GM21825 (cell line): ENCODE data around the gene ZNF302.
"Not testable (repeated sequence)": the region's sequence is repeated elsewhere in the genome, so short reads cannot be mapped to it uniquely, and the experiment has no call there.

Experiments used
- ATAC-seq: cut with Tn5 transposase; IDR thresholded peaks from one replicate; pipeline ENCODE4 v1.9.1; 2021; ENCODE audit warnings: mild to moderate bottlenecking, moderate library complexity; ENCODE audit not compliant: unreplicated experiment

ZNF302 gene

GRCh38 chr19:34677386-34678084, at the start of gene ZNF302:
Gene ZNF302 (plus strand): TSS chr19:34677678. CDS start chr19:34678805, 1,127 bp downstream.
- peak; percentile 86 for ATAC-seq

DNA sequence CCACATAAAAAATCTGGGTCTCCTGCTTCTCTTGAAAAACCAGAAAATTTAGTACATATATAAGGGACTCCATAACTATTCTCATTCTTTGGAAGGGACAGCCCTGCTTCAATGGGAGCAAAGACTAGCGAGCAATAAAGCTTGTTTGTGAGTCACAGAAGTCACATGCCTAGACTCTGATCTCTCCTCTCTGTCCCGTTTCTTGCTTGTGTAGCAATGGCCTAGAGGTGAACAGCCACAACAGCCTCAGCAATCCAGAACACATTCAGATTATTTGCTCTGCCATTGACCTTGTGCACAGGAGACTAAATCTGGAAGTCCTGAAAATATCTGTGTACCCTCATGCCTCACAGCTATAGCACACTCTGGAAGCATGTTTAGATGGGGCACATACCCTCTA, 43.7 kb upstream of the ZNF302 start:
- ATAC-seq = no peak

GRCh38 chr19:34639491-34640085, 37.9 kb upstream of the ZNF302 start:
- no peak for ATAC-seq

- no peak for ATAC-seq
Observed at GRCh38 chr19:34642241-34642640, 35.2 kb upstream of the ZNF302 start.

DNA sequence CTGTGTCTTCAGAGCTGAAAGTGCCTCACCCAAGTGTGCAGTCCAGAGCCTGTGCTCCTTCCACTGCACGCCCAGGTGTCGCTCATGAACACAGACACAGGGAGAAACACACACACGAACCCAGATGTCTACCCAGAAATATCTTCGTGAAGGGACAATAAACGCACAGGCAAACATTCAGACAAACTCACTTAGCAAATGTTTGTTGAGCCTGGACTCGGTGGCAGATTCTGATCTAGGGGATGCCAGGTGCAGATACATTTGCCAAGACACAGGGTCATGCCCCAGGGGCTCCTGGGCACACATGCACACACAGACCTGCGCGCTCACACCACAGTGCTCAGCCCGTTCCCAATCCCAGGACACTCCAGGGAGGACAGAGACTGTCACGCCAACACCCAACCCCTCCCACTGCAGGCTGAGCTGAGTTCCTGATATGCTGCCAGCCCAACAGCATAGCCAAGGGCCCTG, 32.5 kb upstream of the ZNF302 start:
- ATAC-seq = no peak

DNA sequence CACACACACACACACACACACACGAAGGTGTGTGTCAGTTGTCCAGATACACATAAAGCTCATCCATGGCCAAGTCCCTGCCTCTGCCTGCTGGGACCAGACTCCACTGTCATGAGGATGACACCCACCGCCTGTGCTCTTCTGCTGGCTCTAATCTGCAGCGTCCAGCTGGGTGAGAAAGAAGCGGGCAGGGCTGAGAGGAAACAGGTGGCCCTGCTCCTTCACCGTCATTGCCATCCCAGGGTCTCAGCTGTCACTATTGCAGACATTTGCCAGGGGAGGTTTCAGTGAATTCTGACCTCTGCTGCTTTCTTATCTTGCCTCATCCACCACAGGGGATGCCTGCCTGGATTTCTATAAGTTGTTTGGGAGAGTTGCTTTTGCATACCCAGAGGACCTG, 31.9 kb upstream of the ZNF302 start:
- ATAC-seq = no peak

GRCh38 chr19:34649886-34650543, 27.5 kb upstream of the ZNF302 start:
- no peak for ATAC-seq

DNA sequence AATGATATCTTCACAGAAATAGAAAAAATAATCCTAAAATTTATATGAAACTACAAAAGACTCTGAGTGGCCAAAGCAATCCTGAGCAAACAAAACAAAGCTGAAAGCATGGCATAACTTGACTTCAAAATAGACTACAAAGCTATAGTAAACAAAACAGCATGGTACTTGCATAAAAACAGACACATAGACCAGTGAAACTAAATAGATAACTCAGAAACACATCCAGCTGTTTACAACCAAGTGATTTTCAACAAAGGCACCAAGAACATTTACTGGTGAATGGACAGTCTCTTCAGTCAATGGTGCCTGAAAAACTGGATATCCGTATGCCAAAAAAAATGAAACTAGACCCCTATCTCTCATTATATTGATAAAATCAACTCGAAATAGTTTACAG, 25.7 kb upstream of the ZNF302 start:
- no peak for ATAC-seq

- ATAC-seq = no peak
Observed at GRCh38 chr19:34654796-34655195, 22.7 kb upstream of the ZNF302 start.

DNA sequence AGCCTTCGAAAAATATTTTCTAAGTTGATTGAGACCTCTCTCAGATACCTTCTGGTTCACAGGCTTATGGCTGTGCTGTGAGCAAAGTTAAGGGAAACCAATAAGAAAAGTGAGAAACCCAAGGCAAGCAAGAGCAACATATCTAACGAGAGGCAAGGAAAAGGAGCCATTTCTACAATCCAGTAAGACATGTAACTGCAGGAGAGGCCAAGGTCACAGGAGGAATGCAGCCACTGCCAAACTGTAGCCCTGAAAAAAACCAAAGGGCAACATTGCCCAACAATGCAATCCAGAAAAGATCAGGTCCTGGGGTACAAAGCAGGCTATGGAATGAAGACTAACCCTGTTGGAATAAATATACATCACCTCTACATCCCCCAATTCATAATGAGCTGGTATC, 21.8 kb upstream of the ZNF302 start:
- no peak for ATAC-seq

- ATAC-seq = no peak
Observed at GRCh38 chr19:34661357-34661756, 16.1 kb upstream of the ZNF302 start.

DNA sequence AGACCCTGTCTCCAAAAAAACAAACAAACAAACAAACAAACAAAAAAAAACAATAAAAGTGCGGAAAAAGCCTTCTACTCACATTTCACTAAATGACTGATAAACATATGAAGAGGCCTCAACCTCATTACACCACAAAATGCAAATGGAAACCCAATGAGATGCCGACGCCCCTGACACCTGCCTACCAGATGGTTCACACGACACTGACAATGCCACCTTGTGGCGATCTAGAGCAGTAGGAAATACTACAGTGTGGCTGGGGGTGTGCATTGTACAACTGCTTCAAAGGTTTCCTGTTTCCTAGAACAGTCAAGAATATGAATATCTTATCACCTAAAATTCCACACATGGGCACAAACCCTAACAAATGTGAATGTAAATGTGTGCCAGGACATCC, 14.6 kb upstream of the ZNF302 start:
- ATAC-seq = no peak

DNA sequence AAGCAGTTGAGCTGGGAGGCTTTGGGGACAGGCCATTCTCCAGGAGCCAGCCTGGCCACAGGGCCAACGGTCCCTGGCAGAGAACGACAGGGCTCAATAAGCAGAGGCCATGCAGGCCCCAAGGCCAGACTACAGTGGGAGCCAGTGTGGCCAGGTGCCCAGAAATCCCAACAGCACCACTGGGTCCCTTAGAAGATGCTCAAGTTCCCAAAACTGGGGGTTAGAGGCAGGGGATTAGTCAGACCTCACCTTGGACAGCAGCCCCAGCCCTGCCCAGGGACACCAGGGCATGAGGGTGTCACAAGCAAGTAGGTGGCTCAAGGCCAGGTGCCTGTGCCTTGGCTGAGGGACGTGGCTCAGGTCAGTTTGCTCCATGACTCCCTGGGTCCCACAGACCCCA, 13.3 kb upstream of the ZNF302 start:
- ATAC-seq = no peak

DNA sequence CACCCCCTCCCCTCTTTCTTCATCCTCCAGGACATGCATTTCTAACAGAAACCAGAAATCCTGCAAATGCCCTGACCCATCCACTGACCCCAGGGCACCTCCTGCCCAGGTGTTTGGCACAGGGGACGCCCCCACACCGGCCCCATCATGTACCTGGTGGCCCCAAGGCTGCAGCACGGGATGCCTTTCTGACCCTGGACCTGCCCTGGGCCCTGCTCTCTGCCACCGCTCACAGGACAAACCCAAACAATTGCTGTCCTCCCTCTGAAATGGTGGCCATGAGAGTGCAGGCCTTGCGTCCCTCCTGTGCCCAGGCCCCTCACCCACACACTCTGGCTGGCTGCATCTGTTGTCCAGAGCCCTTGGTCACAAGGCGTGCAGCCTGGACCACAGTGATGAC, 12.6 kb upstream of the ZNF302 start:
- no peak for ATAC-seq

GRCh38 chr19:34665275-34665674, 12.2 kb upstream of the ZNF302 start:
- ATAC-seq = not testable (repeated sequence)

DNA sequence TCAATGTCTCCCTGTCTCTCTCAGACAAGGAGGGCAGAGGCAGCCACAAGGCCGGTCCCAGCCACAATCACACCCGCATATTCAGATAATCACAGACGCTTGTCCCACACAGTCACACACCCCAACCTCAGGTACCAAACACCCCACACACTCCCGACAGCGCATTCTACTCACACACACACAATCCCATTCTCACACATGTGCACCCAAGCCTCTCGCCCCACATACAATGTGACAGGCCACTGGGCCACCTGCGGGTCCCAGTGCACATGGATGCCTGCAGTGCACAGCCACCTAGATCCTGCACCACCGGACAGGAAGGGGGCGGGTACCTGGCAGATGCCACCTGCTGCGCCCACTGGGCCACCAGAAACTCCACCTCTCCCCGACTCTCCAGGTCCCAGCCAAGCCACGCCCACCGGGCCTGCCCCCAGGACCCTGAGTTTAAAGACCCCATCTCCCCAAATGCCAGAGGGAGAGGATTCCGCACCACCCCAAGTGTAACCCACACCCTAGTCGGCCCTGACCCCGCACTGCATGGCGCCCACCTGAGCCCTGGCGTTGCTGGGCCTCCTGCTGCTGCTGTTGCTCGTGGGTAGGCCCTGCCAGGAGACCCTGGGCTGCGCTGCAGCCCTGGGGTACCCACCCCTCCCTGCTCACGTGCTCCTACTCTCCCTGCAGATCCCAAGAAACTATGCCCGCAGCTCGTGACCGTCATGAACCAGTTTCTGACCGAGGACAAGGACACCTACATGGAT, 11.1 kb upstream of the ZNF302 start:
- ATAC-seq = no peak

DNA sequence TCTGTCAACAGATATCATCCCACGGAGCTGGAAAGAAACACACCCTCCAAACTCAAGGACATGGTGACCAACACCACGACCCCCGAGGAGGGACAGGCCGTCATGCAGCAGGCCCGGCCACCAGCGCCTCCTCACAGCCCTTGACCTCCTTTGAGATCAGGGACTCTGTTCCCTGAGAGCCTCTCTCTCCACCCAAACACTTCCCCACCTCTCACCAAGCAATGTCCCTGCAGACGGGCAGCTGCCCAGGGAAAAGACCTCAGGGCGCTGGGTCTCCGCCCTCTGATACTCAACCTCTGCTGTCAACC, 10.6 kb upstream of the ZNF302 start:
- no peak for ATAC-seq

DNA sequence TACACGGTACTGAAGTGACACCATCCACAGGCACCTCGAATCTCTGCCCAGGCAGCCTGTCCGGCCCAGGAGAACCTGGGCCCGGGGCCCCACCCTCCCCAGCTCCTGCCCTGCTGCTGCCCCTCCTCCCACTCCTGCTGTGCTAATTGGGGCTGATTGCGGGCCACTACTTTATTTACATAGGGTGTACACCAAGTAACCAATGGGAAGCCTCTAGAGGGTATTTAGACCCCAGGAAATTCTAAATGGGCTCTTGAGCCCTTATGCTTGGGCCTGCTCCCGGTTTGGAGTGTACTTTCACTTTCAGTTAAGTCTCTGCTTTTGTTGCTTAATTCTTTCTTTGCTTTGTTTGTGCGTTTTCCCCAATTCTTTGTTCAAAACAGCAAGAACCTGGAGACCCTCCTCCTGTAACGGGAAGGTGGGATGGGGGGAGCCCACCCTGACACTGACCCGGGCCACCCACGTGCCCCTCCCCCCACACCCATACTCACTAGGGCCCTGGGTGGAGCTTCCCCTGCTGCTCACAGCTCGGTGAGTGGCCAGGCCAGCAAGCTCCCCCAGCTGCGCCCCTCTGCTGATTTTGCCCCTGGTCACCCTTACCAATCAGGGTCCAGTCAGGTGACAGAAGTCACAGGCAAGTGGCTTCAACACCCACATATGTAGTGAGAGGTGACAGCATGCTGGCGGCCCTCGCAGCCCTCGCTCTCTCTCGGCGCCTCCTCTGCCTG, 10.0 kb upstream of the ZNF302 start:
- no peak for ATAC-seq

- ATAC-seq = not testable (repeated sequence)
Observed at GRCh38 chr19:34668077-34668689, 9.3 kb upstream of the ZNF302 start.

- not testable (repeated sequence) for ATAC-seq
Observed at GRCh38 chr19:34668690-34669089, 8.8 kb upstream of the ZNF302 start.

GRCh38 chr19:34669305-34669704, 8.2 kb upstream of the ZNF302 start:
- no peak for ATAC-seq
